SKM-1 (cell line): ENCODE results near the gene PDCD1.
"Not testable (repeated sequence)": the region's sequence is repeated elsewhere in the genome, so short reads cannot be mapped to it uniquely, and the experiment has no call there.

Source experiments
- DNase-seq: peaks from one replicate; lab custom pipeline; 2025; ENCODE audit not compliant: unreplicated experiment; lab: John Stamatoyannopoulos, UW

The PDCD1 gene

GRCh38 chr2:241835611-241836010, 23.1 kb downstream of the PDCD1 start:
- DNase-seq, result no peak

DNA sequence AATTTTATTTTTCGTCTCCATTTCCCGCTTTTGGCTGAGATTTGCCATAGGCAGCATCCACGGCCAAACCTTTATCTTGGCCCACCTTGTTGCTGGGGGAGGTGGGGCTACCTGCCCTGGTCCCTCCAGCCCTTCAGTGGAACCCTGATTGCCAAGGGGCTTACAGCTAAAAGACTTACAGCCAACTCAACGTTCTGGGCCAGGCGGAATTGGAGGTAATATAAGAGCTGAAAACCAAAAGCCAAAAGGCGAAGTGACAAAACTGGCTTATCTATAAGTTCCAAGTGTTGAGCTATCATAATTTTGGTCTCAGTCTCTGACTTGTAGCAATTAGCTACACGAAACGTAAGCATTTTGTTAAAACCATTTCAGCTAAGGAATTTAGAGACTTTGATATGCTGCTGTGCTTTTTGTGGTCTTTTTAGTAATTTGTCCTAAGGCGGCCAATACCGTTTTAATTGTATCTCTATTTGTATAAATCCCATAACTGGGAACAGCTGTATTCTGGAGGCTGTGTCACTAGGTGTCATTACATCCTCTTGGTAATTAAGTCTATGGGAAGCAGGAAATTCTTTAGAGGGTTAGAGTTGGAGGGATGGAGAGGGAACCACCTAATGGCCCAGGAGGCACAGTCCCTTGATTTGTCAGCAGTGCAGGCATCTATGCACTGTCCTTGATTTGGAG, 24.0 kb downstream of the PDCD1 start:
- no peak for DNase-seq

GRCh38 chr2:241833756-241834526, 24.8 kb downstream of the PDCD1 start:
- not testable (repeated sequence) for DNase-seq

- no peak for DNase-seq
Measured at GRCh38 chr2:241833101-241833663, 25.5 kb downstream of the PDCD1 start.

DNA sequence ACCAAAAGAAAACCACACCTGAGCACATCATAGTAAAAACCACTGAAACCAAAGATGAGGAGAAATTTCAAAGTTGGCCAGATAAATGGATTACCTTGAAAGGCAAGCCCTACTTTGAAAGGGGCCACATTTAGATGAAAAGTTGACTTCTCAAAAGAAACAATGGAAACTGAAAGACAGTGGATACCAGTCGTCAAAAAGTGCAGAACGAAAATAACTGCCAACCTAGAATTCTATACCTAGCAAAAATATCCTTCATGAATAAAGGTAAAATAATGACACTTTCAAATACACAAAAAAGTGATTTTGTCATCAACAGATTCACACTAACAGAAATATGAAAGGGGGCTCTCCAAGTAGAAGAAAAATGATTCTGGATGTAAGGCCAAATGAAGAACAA, 31.3 kb downstream of the PDCD1 start:
- no peak for DNase-seq

DNA sequence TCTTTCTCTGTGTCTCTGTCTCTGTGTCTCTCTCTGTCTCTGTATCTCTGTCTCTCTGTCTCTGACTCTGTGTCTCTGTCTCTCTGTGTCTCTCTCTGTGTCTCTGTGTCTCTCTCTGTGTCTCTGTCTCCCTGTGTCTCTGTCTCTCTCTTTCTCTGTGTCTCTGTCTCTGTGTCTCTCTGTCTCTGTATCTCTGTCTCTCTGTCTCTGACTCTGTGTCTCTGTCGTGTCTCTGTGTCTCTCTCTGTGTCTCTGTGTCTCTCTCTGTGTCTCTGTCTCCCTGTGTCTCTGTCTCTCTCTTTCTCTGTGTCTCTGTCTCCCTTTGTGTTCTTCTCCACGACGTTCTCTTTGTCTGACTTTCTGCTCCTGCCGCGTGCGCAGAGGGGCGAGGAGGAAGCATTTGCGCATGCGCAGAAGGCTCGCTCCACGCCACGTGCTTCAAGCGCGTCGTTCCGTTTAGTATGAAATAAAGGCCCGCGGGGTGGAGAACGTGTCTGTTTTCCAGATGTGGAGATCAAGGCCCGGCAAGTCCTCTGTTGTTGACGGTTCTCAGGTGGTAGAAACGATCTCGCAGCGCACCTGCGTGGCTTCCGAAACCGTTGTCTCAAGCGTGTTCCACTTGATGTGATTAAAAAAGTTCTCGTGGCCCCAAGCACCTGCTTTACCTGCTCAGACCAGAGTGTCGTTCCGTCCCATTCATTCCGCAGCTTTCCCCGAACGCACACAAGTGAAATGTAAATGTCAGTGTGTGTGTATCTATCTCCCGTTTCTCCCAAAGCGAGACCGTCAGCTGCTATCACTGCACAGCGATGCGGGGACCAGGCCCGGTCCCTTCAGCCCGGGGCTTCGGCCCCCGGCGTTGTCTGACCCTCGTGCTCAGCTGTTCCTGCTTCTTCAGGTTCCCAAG, 34.9 kb downstream of the PDCD1 start:
- not testable (repeated sequence) for DNase-seq

GRCh38 chr2:241822264-241822623, 36.5 kb downstream of the PDCD1 start:
- no peak for DNase-seq

DNA sequence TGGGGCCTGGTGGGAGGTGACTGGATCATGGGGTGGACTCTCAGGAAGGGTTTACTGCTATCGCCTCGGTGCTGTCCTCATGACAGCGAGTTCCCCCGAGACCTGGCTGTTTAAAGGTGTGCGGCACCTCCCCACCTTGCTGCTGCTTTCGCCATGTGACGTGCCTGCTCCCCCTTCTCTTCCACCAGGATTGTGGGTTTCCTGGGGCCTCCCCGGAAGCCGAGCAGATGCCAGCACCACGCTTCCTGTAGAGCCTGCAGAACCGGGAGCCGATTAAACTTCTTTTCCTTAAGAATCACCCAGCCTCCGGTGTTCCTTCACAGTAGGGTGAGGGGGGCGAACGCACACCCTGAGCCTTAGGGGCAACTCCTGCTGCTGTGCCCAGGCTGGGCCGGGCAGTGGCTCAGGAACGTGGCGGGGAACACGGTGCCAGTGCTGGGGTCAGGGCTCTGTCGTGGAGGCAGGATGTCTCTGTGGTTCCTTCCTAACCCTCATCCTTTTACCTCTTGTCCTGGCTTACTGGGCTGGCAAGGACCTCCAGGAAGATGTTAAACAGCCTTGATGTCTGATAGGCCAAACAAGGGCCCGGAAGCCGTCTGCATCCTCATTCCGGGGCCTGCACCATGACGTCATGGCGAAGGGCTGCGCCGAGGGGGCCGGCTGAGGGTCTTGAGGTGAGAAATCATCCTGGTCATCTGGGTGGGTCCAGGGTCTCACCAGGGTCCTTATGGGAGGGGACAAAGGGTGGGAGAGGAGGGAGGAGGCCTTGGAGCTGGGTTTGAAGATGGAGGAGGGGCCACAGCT, 37.0 kb downstream of the PDCD1 start:
- DNase-seq, result no peak

DNA sequence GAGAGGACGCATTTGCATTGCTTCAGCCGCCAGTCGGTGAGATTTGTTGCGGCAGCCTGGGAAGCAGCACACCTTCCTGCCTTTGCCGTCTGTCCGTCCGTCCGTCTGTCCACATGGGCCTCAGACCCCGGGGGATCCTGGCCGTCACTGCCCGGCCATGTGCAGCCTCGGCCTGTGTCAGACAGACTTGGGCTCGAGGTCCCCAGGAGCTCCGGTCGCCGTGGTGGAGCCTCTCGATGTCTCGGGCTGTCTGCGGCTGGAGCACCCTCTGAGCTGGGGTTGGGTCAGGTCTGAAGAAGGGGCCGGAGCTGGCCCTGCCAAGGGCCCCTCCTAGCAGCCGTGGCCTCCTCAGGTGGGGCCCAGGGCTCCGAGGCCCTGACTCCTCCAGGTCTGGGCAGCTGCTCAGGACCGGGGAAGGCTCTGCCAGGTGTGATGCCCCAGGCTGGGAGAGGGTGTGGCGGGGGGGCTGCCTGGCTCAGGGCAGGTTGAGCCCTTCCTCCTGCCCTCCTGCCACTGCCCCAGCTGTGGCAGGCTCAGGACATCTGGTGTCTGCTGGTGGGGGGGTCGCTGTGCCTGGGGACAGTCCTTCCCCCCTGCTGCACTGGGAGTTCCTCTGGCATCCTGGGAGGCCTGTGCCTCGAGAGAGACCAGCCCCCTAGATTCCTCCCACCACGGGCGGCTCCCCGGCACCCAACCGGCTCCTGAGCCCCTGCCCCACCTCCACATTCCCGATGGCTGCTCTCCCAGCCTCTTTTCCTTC, 37.9 kb downstream of the PDCD1 start:
- no peak for DNase-seq

GRCh38 chr2:241819947-241820624, 38.6 kb downstream of the PDCD1 start:
- DNase-seq, result not testable (repeated sequence)

DNA sequence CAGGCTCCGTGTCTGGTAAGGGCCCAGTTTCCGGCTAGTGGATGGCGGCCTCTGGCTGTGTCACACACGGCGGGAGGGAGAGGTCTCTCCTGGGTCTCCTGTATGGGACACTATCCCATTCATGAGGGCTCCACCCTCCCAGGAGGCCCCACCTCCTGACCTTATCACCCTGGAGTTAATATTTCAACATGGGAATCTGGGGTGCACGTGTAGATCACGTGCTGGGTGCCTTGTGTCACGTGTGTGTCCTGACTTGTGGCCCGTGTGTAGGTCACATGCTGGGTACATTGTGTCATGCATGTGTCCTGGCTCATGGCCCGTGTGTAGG, 39.8 kb downstream of the PDCD1 start:
- DNase-seq, result no peak

GRCh38 chr2:241818229-241818942, 40.3 kb downstream of the PDCD1 start:
- DNase-seq, result no peak

DNA sequence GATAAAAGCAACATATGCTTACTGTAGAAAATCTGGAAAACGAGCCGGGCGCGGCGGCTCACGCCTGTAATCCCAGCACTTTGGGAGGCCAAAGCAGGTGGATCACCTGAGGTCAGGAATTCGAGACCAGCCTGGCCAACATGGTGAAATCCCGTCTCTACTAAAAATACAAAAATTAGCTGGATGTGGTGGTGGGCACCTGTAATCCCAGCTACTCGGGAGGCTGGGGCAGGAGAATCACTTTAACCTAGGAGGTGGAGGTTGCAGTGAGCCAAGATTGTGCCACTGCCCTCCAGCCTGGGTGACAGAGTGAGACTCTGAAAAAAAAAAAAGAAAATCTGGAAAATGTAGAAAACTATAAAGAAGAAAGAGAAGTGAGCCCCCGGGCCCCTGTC, 40.9 kb downstream of the PDCD1 start:
- not testable (repeated sequence) for DNase-seq

- no peak for DNase-seq
Measured at GRCh38 chr2:241817126-241817820, 41.4 kb downstream of the PDCD1 start.

- no peak for DNase-seq
Measured at GRCh38 chr2:241816431-241817121, 42.1 kb downstream of the PDCD1 start.

- no peak for DNase-seq
Measured at GRCh38 chr2:241815477-241816430, 42.9 kb downstream of the PDCD1 start.
